ENCODE data around the gene LIG3.
"Not testable (repeated sequence)": the region's sequence is repeated elsewhere in the genome, so short reads cannot be mapped to it uniquely, and the experiment has no call there.

Gene LIG3

GRCh38 chr17:35041390-35041789 lies 61.1 kb downstream of the LIG3 start:
- no peak for DNase-seq (ENCODE audit: low read depth in 2 of 2)

- no peak for DNase-seq (ENCODE audit: low read depth in 2 of 2)
These were observed 63.9 kb downstream of the LIG3 start for GRCh38 chr17:35044181-35044580.

DNA sequence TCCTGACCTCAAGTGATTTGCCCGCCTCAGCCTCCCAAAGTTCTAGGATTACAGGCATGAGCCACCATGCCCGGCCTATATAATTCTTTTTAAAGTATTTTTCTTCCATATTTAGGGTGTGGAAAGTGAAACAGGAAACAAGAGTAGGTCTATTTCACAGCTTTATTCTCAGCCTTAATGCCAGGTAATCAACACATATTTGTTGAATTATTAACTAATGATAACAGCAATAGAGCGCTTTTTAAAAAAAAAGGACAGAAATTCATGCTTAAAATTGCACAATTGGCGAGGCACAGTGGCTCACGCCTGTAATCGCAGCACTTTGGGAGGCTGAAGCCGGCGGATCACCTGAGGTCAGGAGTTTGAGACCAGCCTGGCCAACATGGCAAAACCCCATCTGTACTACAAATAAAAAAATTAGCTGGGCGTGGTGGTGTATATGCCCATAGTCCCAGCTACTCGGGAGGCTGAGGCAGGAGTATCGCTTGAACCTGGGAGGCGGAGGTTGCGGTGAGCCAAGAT lies 65.2 kb downstream of the LIG3 start:
- DNase-seq (ENCODE audit: low read depth in 2 of 2): not testable (repeated sequence)

GRCh38 chr17:35046245-35046644 lies 65.9 kb downstream of the LIG3 start:
- no peak for DNase-seq (ENCODE audit: low read depth in 2 of 2)

- peak in 1 of 2 experiments; percentile 10 for DNase-seq (ENCODE audit: low read depth in 2 of 2)
These were observed 66.5 kb downstream of the LIG3 start for GRCh38 chr17:35046740-35047283.

- no peak for DNase-seq (ENCODE audit: low read depth in 2 of 2)
These were observed 68.5 kb downstream of the LIG3 start for GRCh38 chr17:35048685-35049379.

DNA sequence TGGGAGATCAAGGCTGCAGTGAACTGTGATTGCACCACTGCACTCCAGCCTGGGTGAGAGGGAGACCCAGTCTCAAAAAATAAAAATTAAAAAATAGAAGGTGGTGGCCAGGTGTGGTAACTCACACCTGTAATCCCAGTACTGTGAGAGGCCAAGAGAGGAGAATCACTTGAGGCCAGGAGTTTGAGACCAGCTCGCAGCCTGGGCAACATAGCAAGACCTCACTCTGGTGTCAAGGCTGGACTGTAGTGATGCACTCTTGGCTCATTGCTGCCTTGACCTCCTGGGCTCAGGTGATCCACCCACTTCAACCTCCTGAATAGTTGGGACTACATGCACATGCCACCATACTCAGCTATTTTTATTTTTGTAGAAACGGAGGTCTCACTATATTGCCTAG lies 69.9 kb downstream of the LIG3 start:
- no peak for DNase-seq (ENCODE audit: low read depth in 2 of 2)

DNA sequence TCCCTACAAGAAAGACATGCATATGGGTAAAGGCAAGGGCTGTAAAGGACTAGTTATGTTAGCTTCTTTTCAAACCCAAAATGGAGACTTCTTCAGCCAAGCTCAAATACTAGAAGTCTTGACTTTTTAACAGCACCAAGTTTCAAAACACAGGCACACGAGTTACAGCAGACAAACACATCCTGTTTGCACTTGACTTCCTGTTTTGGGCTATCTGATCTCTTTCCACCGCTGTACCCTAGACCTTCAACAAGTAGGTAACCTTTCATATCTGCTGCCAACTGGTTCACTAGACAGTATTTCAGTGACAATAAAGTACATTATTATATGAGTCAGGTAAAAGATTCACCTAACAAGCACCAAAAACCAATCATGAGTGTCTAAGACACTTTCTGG lies 70.9 kb downstream of the LIG3 start:
- DNase-seq (ENCODE audit: low read depth in 2 of 2): no peak

DNA sequence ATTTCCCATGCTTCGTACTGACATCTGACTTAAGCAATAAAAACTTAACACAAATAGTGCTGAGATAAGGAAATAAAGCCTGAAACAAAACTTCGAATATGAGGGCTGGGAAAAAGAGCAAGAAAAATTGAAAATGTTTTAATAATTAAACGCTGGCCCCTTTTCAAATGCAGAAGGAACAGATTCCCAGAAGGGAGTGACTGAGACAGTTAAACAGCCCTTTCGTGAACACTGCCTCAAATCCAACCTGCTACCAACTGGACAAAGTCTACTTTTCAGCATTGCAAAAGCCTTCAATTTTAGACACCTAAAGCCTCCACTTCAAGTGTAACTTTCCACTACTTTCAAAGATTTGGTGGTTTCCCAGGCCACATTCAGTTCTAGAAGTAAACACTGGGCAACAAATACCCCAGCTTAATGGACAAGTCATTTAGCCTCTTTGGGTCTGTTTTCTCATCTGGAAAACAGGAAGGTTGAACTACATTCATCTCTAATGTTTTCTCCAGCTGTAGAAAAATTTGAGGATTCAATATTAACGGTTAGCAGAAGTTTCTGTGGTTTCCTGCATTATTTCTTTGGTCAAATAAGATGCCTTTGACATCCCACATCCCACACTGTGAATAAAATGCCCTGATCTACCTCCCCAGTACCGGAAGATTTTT lies 71.4 kb downstream of the LIG3 start:
- peak in 1 of 2 experiments; percentile 3 for DNase-seq (ENCODE audit: low read depth in 2 of 2)

DNA sequence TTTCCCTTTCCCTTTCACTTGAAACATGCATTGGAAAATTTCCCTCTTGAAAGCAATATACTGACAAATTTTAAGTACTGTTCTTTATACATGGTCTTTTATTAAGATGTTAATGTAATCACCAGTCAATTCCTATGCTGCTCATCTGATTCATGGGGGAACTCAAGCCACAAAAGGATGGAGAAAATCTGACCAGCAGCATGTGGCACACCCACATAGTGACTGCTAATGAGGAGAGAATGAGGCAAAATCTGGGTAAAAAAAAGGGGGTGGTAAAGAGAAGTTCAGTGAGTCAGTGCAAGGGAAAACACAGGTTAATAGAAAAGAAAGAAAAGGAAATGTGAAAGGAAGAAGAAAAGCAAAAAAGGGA lies 71.9 kb downstream of the LIG3 start:
- peak in 1 of 2 experiments; percentile 4 for DNase-seq (ENCODE audit: low read depth in 2 of 2)

DNA sequence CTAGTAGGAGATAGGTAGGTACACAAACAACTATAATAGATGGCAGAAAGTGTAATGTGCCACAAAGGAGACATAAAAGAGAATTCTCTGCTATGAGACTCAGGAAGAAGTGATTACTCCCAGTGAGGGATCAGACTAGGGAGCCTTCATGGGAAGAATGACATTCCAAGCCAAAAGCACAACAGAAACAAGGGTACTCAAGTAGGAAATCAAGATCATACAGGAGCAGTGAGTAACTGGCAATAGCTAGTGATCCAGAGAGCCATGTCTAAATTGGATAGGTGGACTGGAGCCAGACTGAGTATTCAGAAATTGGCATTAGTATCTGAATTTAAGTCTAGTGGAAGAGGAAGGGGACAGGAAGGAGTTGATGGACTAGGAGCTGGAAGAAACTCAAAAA lies 72.5 kb downstream of the LIG3 start:
- DNase-seq (ENCODE audit: low read depth in 2 of 2): no peak

- DNase-seq (ENCODE audit: low read depth in 2 of 2): no peak
These were observed 72.9 kb downstream of the LIG3 start for GRCh38 chr17:35053204-35053603.

DNA sequence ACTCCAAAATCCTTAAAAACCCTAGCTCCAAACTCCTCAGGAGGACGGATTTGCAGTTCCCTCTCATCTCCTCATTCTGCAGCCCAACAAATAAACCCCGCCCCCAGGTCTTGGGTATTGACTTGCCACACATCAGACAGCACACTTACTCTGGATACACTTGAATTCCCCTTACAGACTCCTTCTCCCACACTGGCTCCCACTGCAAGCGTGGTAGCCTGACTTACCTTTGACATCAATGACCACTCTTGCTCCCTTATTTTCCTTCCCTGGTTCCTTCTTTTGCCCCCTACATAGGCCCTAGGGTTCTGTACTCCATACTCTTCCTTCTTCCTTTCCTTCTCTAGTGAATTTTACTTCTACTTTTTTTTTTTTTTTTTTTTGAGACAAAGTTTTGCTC lies 75.7 kb downstream of the LIG3 start:
- no peak for DNase-seq (ENCODE audit: low read depth in 2 of 2)

- no peak for DNase-seq (ENCODE audit: low read depth in 2 of 2)
These were observed 77.1 kb downstream of the LIG3 start for GRCh38 chr17:35057332-35057915.
